GM12892 (cell line): ENCODE results near the gene BTBD17.

ENCODE experiments used
- POLR2A ChIP-seq: IDR thresholded peaks from 2 replicates; pipeline ENCODE4 v1.6.1; 2011; ENCODE audit warnings: low read depth, low read length, control low read depth
- POLR2AphosphoS5 ChIP-seq: IDR thresholded peaks from 2 replicates; pipeline ENCODE4 v1.6.1; 2011; ENCODE audit warnings: low read depth, low read length, control low read depth
- TAF1 ChIP-seq: IDR thresholded peaks from 2 replicates; pipeline ENCODE4 v1.6.1; 2011; ENCODE audit warnings: low read depth, mild to moderate bottlenecking, control low read depth, low read length, borderline replicate concordance

- TF ChIP-seq POLR2A, result no peak
- TF ChIP-seq TAF1, result no peak
- TF ChIP-seq POLR2AphosphoS5, result no peak
Measured at GRCh38 chr17:74372426-74372825, 10.8 kb upstream of the BTBD17 start.
